Measurements from ENCODE around the gene RFC3. TPM values are rescaled to one million over a fixed set of nuclear protein-coding genes. Genes with fewer than 3 reads are reported as not detected.

Gene RFC3
- total RNA-seq (ENCODE audit: low replicate concordance), result 62.9 and 82.7 TPM in 2 replicates

- Histone ChIP-seq H3K9me3 (ENCODE audit: low read depth) (no peaks in the 10 kb centered on the region), H3K79me2 (ENCODE audit: low read depth) (peaks cover 52% of the 10 kb centered on the region), H3K27ac (no peak within 1 kb of the TSS), H2AFZ (replicated peaks) (peak within 1 kb of the TSS; percentile 91), H4K20me1 (ENCODE audit: low read depth) (peaks cover 11% of the 10 kb centered on the region), H3F3A (ENCODE audit: low read depth) (no peaks in the 10 kb centered on the region), H3K4me3 (peak within 1 kb of the TSS; percentile 84), H3K9ac (peak within 1 kb of the TSS; percentile 84), H3K36me3 (no peaks in the 10 kb centered on the region), H3K27me3 (peaks cover 23% of the 10 kb centered on the region), H3K4me1 (peaks cover 6% of the 10 kb centered on the region), H3K4me2 (peak within 1 kb of the TSS; percentile 74)
- Mint-ChIP-seq H3K36me3 (peaks cover 7% of the 10 kb centered on the region), H3K27ac (peak within 1 kb of the TSS; percentile 98), H3K4me1 (peaks cover 18% of the 10 kb centered on the region), H3K9me3 (no peaks in the 10 kb centered on the region), H3K27me3 (ENCODE audit: insufficient read depth, low read depth) (no peaks in the 10 kb centered on the region), H3K4me3 (peak within 1 kb of the TSS; percentile 94)
- DNase-seq (ENCODE audit: low spot score), result peak; percentile 89
- TF ChIP-seq EZH2 (IDR thresholded peaks at IDR 0.05), result no peak
- peak; percentile 3 for TF ChIP-seq CTCF (IDR thresholded peaks at IDR 0.05)
- TF ChIP-seq EZH2phosphoT487 (IDR thresholded peaks at IDR 0.05), result no peak
Measured at GRCh38 chr13:33817901-33818706, at the start of gene RFC3. RFC3 (plus strand) TSS chr13:33818149; CDS start chr13:33818179, 30 bp downstream.

- Histone ChIP-seq H2AFZ (replicated peaks) (no peak overlapping the region), H3K9ac (no peak overlapping the region), H3K36me3 (no peaks in the 10 kb centered on the region), H4K20me1 (ENCODE audit: low read depth) (no peaks in the 10 kb centered on the region), H3K79me2 (ENCODE audit: low read depth) (no peaks in the 10 kb centered on the region), H3K4me1 (peaks cover 11% of the 10 kb centered on the region), H3K27ac (no peak overlapping the region), H3F3A (ENCODE audit: low read depth) (no peaks in the 10 kb centered on the region), H3K27me3 (no peaks in the 10 kb centered on the region), H3K4me2 (no peak overlapping the region), H3K4me3 (no peak overlapping the region), H3K9me3 (ENCODE audit: low read depth) (no peaks in the 10 kb centered on the region)
- Mint-ChIP-seq H3K9me3 (no peaks in the 10 kb centered on the region), H3K36me3 (no peaks in the 10 kb centered on the region), H3K27ac (no peak overlapping the region), H3K4me1 (peaks cover 25% of the 10 kb centered on the region), H3K27me3 (ENCODE audit: insufficient read depth, low read depth) (peaks cover 2% of the 10 kb centered on the region), H3K4me3 (no peak overlapping the region)
- no peak for DNase-seq (ENCODE audit: low spot score)
- no peak for TF ChIP-seq EZH2phosphoT487 (IDR thresholded peaks at IDR 0.05)
- TF ChIP-seq CTCF (IDR thresholded peaks at IDR 0.05), result no peak
- no peak for TF ChIP-seq EZH2 (IDR thresholded peaks at IDR 0.05)
Measured at GRCh38 chr13:33771296-33771695, 46.7 kb upstream of the RFC3 start.

- TF ChIP-seq CTCF (IDR thresholded peaks at IDR 0.05) (no peak), EZH2phosphoT487 (IDR thresholded peaks at IDR 0.05) (no peak), EZH2 (IDR thresholded peaks at IDR 0.05) (no peak)
- peak overlapping the region; percentile 34 for H3K27ac Mint-ChIP-seq
- no peak overlapping the region for H3K4me3 Mint-ChIP-seq
- no peaks in the 10 kb centered on the region for H3K9me3 ChIP-seq (ENCODE audit: low read depth)
- H3K4me1 ChIP-seq, result peaks cover 15% of the 10 kb centered on the region
- no peaks in the 10 kb centered on the region for H3F3A ChIP-seq (ENCODE audit: low read depth)
- H3K9ac ChIP-seq, result no peak overlapping the region
- H3K27me3 Mint-ChIP-seq (ENCODE audit: insufficient read depth, low read depth), result peaks cover 2% of the 10 kb centered on the region
- no peak overlapping the region for H2AFZ ChIP-seq (replicated peaks)
- H3K9me3 Mint-ChIP-seq, result no peaks in the 10 kb centered on the region
- no peak overlapping the region for H3K4me3 ChIP-seq
- peaks cover 29% of the 10 kb centered on the region for H3K4me1 Mint-ChIP-seq
- no peak overlapping the region for H3K27ac ChIP-seq
- no peaks in the 10 kb centered on the region for H3K36me3 Mint-ChIP-seq
- DNase-seq (ENCODE audit: low spot score), result no peak
- H3K27me3 ChIP-seq, result no peaks in the 10 kb centered on the region
- no peak overlapping the region for H3K4me2 ChIP-seq
- H3K36me3 ChIP-seq, result no peaks in the 10 kb centered on the region
- no peaks in the 10 kb centered on the region for H3K79me2 ChIP-seq (ENCODE audit: low read depth)
- no peaks in the 10 kb centered on the region for H4K20me1 ChIP-seq (ENCODE audit: low read depth)
Measured at GRCh38 chr13:33773790-33774462, 44.0 kb upstream of the RFC3 start.

Measured in neural progenitor cell (in vitro differentiated cells).